SK-N-SH (cell line): ENCODE results near the gene PARN. TPM values are rescaled to one million over a fixed set of nuclear protein-coding genes. Genes with fewer than 3 reads are reported as not detected.

Experiments used
- CTCF ChIA-PET: fragments of 300-600, 350-600 bp; formaldehyde crosslinking; extraction: SDS; loops from one replicate; lab custom pipeline; 2021; lab: Yijun Ruan, JAX
- POLR2A ChIA-PET: fragments of 350-600 bp; sonication (Branson Sonifier 250); formaldehyde crosslinking; extraction: SDS; loops from one replicate; lab custom pipeline; 2020; ENCODE audit warnings: antibody characterized with exemption, inconsistent platforms; lab: Yijun Ruan, JAX
- DNase-seq: peaks from one replicate; pipeline ENCODE4 v3.0.0; 2012
- H2AFZ ChIP-seq: fragments of 200-600 bp; sonication (generic); 2 replicates; pipeline ENCODE4 v1.8.1; 2016; ENCODE audit warnings: antibody characterized with exemption, mild to moderate bottlenecking, low read depth
- H3F3A ChIP-seq: fragments of 200-600 bp; sonication (generic); replicated peaks from 2 replicates; pipeline ENCODE3; 2016; ENCODE audit warnings: antibody characterized with exemption, mild to moderate bottlenecking; ENCODE audit not compliant: insufficient read depth
- H3K27ac ChIP-seq, 2 experiments: fragments of 200-500 bp in 1 of 2; fragments of 200-600 bp in 1 of 2; sonication (Bioruptor generic) in 1 of 2; sonication (generic), shearing (Covaris generic) in 1 of 2; 2 replicates each; pipeline versions ENCODE4 v1.5.1 to v1.6.1; 2014 to 2016; ENCODE audit warnings: low read depth in 2 of 2, inconsistent platforms in 1 of 2, low read length in 1 of 2, mild to moderate bottlenecking in 1 of 2, mixed read lengths in 1 of 2
- H3K27me3 ChIP-seq: fragments of 200-600 bp; sonication (generic), shearing (Covaris generic); 2 replicates; pipeline ENCODE4 v1.6.1; 2016; ENCODE audit warnings: mixed run types; ENCODE audit not compliant: insufficient read depth
- H3K36me3 ChIP-seq, 2 experiments: fragments of 200-500 bp in 1 of 2; fragments of 200-600 bp in 1 of 2; sonication (Bioruptor generic) in 1 of 2; sonication (generic) in 1 of 2; replicated peaks in 1 of 2; 2 replicates each; pipeline versions ENCODE3 to v1.5.1; 2014 to 2016; ENCODE audit warnings: low read length in 1 of 2, mild to moderate bottlenecking in 1 of 2; ENCODE audit not compliant: insufficient read depth in 2 of 2, control insufficient read depth in 1 of 2
- H3K4me1 ChIP-seq, 2 experiments: fragments of 200-500 bp in 1 of 2; fragments of 200-600 bp in 1 of 2; sonication (Bioruptor generic) in 1 of 2; sonication (generic), shearing (Covaris generic) in 1 of 2; 2 replicates each; pipeline versions ENCODE4 v1.5.1 to v1.6.1; 2014 to 2016; ENCODE audit warnings: low read depth in 1 of 2, low read length in 1 of 2, mixed run types in 1 of 2; ENCODE audit not compliant: insufficient read depth in 2 of 2, control insufficient read depth in 1 of 2
- H3K4me2 ChIP-seq: fragments of 200-600 bp; sonication (generic), shearing (Covaris generic); 2 replicates; pipeline ENCODE4 v1.6.1; 2017; ENCODE audit warnings: mixed run types
- H3K4me3 ChIP-seq, 2 experiments: fragments of 200-500 bp in 1 of 2; fragments of 200-600 bp in 1 of 2; sonication (Bioruptor generic) in 1 of 2; sonication (generic), shearing (Covaris generic) in 1 of 2; 2 replicates each; pipeline versions ENCODE4 v1.5.1 to v1.8.1; 2014 to 2016; ENCODE audit warnings: low read depth in 2 of 2, inconsistent platforms in 1 of 2, low read length in 1 of 2, mild to moderate bottlenecking in 1 of 2, mixed read lengths in 1 of 2, moderate library complexity in 1 of 2
- H3K79me2 ChIP-seq: fragments of 200-600 bp; sonication (generic); 2 replicates; pipeline ENCODE4 v1.8.1; 2017; ENCODE audit warnings: mild to moderate bottlenecking; ENCODE audit not compliant: insufficient read depth
- H3K9ac ChIP-seq: fragments of 200-600 bp; sonication (generic); 2 replicates; pipeline ENCODE4 v1.6.1; 2017; ENCODE audit warnings: mixed run types
- H3K9me2 ChIP-seq: fragments of 200-600 bp; sonication (generic); 2 replicates; pipeline ENCODE4 v1.6.1; 2017; ENCODE audit warnings: mixed run types
- H3K9me3 ChIP-seq: fragments of 200-600 bp; sonication (generic); 2 replicates; pipeline ENCODE4 v1.6.1; 2017; ENCODE audit warnings: mixed run types, mild to moderate bottlenecking, moderate library complexity
- H4K20me1 ChIP-seq: fragments of 200-600 bp; sonication (generic); 2 replicates; pipeline ENCODE4 v1.6.1; 2017; ENCODE audit warnings: mild to moderate bottlenecking, mixed run types; ENCODE audit not compliant: insufficient read depth
- CHD2 ChIP-seq: fragments of 150-350 bp; IDR thresholded peaks from 2 replicates; pipeline ENCODE4 v1.6.1; 2018; ENCODE audit warnings: low read length; ENCODE audit not compliant: partially characterized antibody
- ELF1 ChIP-seq: IDR thresholded peaks from 2 replicates; pipeline ENCODE4 v1.4.0; 2012
- EP300 ChIP-seq, 2 experiments: IDR thresholded peaks; 2 replicates each; pipeline versions ENCODE4 v1.4.0 to v1.6.1; 2012; ENCODE audit warnings: borderline replicate concordance in 1 of 2, low read depth in 1 of 2, low read length in 1 of 2
- FOSL2 ChIP-seq: IDR thresholded peaks from 2 replicates; pipeline ENCODE4 v1.4.0; 2012; ENCODE audit warnings: low read depth, mild to moderate bottlenecking, moderate library complexity, borderline replicate concordance
- FOXM1 ChIP-seq: IDR thresholded peaks from 2 replicates; pipeline ENCODE4 v1.4.0; 2012; ENCODE audit warnings: low read depth, mild to moderate bottlenecking
- GATA2 ChIP-seq: sonication (generic); formaldehyde crosslinking; IDR thresholded peaks from 2 replicates; pipeline ENCODE4 v1.5.0; 2020; ENCODE audit warnings: mild to moderate bottlenecking, missing genetic modification reagents
- IRF3 ChIP-seq: fragments of 150-350 bp; IDR thresholded peaks from 2 replicates; pipeline ENCODE4 v1.6.1; 2016; ENCODE audit warnings: mild to moderate bottlenecking, low read depth, low read length
- MAX ChIP-seq: IDR thresholded peaks from 2 replicates; pipeline ENCODE4 v1.4.0; 2012; ENCODE audit warnings: low read depth
- REST ChIP-seq: IDR thresholded peaks from 2 replicates; pipeline ENCODE4 v1.6.1; 2012; ENCODE audit warnings: mild to moderate bottlenecking, low read depth, low read length, moderate library complexity
- RFX5 ChIP-seq: IDR thresholded peaks from 2 replicates; pipeline ENCODE4 v1.6.1; 2012; ENCODE audit warnings: mild to moderate bottlenecking, improper control_type of control experiment, low read length
- SIN3A ChIP-seq: IDR thresholded peaks from 2 replicates; pipeline ENCODE4 v1.6.1; 2012; ENCODE audit warnings: low read depth, mild to moderate bottlenecking, low read length, moderate library complexity, borderline replicate concordance
- SMC3 ChIP-seq: IDR thresholded peaks from 2 replicates; pipeline ENCODE4 v1.6.1; 2012; ENCODE audit warnings: low read depth, low read length, improper control_type of control experiment
- TAF1 ChIP-seq: IDR thresholded peaks from 2 replicates; pipeline ENCODE4 v1.6.1; 2012; ENCODE audit warnings: low read depth, mild to moderate bottlenecking, low read length, moderate library complexity, borderline replicate concordance
- TCF12 ChIP-seq: IDR thresholded peaks from 2 replicates; pipeline ENCODE4 v1.4.0; 2012
- USF1 ChIP-seq: IDR thresholded peaks from 2 replicates; pipeline ENCODE4 v1.4.0; 2012; ENCODE audit warnings: low read depth, borderline replicate concordance
- USF2 ChIP-seq: fragments of 150-350 bp; IDR thresholded peaks from 2 replicates; pipeline ENCODE4 v1.6.1; 2017; ENCODE audit warnings: antibody characterized with exemption, low read length, low read depth, borderline replicate concordance
- WGBS: methylation state at CpG from one replicate; pipeline ENCODE4 v1.1.6; 2017; ENCODE audit warnings: low lambda C conversion rate; 5-methylcytosine and 5-hydroxymethylcytosine counted together
- polyA plus RNA-seq, 3 experiments: library from polyadenylated mRNA; depleted of rRNA; stranded (reverse); fragments of >200 nt; gene quantifications; 2 replicates each; pipeline ENCODE4 v1.2.3, GENCODE V29; 2012

The PARN gene
- polyA plus RNA-seq, 1 of the 3 experiments (the other 2 are of a cell fraction): 20.5 TPM

GRCh38 chr16:14472357-14472756, 157.7 kb downstream of the PARN start (continued):
- TF ChIP-seq USF1 (no peak), FOXM1 (no peak)

- CTCF ChIA-PET: interaction anchor here (0.7 to 1.7 kb wide), 2 partner anchors 18 kb away, joined by 3 read pairs; no protein-coding TSS in a partner anchor
Measured at GRCh38 chr16:14470788-14471187, 159.3 kb downstream of the PARN start.

GRCh38 chr16:14465799-14466198, 164.3 kb downstream of the PARN start:
- Histone ChIP-seq H3K79me2 (no peaks in the 10 kb centered on the region), H3K27me3 (no peaks in the 10 kb centered on the region), H4K20me1 (no peaks in the 10 kb centered on the region), H3K4me1 (no peaks in the 10 kb centered on the region), H3K4me2 (no peak overlapping the region), H3K9me3 (no peaks in the 10 kb centered on the region; the same call in none of the 2 replicates), H3F3A (no peaks in the 10 kb centered on the region), H3K27ac (no peak overlapping the region), H3K4me3 (no peak overlapping the region), H3K9ac (no peak overlapping the region), H2AFZ (no peak overlapping the region), H3K9me2 (no peaks in the 10 kb centered on the region), H3K36me3 (peaks cover 2 to 15% of the 10 kb centered on the region in 2 experiments)
- no peak for DNase-seq
- POLR2A ChIA-PET: no interaction called here
- WGBS: 95% methylated on average over 3 of the region's 3 CpGs
- CTCF ChIA-PET: no interaction called here
- TF ChIP-seq RFX5 (no peak), FOSL2 (no peak), MAX (no peak), REST (no peak), USF2 (no peak), GATA2 (CRISPR knock-in tag) (no peak), TAF1 (no peak)

More at GRCh38 chr16:14470788-14471187, 159.3 kb downstream of the PARN start:
- no peaks in the 10 kb centered on the region for H3K9me2 ChIP-seq
- TF ChIP-seq IRF3: no peak
- no peak for TF ChIP-seq USF1
- TF ChIP-seq SIN3A: no peak
- no peak for TF ChIP-seq TCF12
- TF ChIP-seq ELF1: no peak
- TF ChIP-seq CHD2: no peak
- TF ChIP-seq EP300 (IDR thresholded peaks at IDR 0.05; ENCODE audit: borderline replicate concordance in 1 of 2, low read depth in 1 of 2, low read length in 1 of 2): no peak
- no peak for TF ChIP-seq SMC3
- no peak overlapping the region for H2AFZ ChIP-seq
- H3K79me2 ChIP-seq: no peaks in the 10 kb centered on the region
- no peaks in the 10 kb centered on the region for H3K9me3 ChIP-seq
- H3K4me3 ChIP-seq: no peak overlapping the region
- no peaks in the 10 kb centered on the region for H3K4me1 ChIP-seq
- no peaks in the 10 kb centered on the region for H3F3A ChIP-seq
- no peaks in the 10 kb centered on the region for H4K20me1 ChIP-seq
- no peak overlapping the region for H3K4me2 ChIP-seq
- no peak for DNase-seq
- WGBS: 96% methylated on average over 2 of the region's 2 CpGs
- POLR2A ChIA-PET: no interaction called here
- no peaks in the 10 kb centered on the region for H3K36me3 ChIP-seq
- H3K27ac ChIP-seq: no peak overlapping the region
- H3K9ac ChIP-seq: no peak overlapping the region
- no peaks in the 10 kb centered on the region for H3K27me3 ChIP-seq
